RWPE2 (cell line): ENCODE measurements around the gene IQSEC2.

ENCODE experiments used
- ATAC-seq: fragments of 200-7000 bp; cut with Tn5 transposase; 3 replicates; pipeline ENCODE4 v1.9.1; 2021; ENCODE audit warnings: low read depth
- DNase-seq: peaks from one replicate; pipeline ENCODE4 v3.0.0-alpha.2; 2020; ENCODE audit warnings: low spot score
- H3K27ac ChIP-seq: fragments of 450-650 bp; 2 replicates; pipeline ENCODE4 v1.5.1; 2017; ENCODE audit warnings: mild to moderate bottlenecking; ENCODE audit not compliant: poor library complexity, severe bottlenecking
- H3K27me3 ChIP-seq: fragments of 250-450 bp; sonication (Bioruptor Pico); 2 replicates; pipeline ENCODE4 v1.5.1; 2021; ENCODE audit warnings: mild to moderate bottlenecking, moderate library complexity; ENCODE audit not compliant: insufficient read depth, poor library complexity, severe bottlenecking
- H3K36me3 ChIP-seq: fragments of 250-450 bp; sonication (Bioruptor Pico); 2 replicates; pipeline ENCODE4 v1.5.1; 2020; ENCODE audit warnings: low read depth, mild to moderate bottlenecking, moderate library complexity
- H3K4me1 ChIP-seq: fragments of 250-450 bp; sonication (Bioruptor Pico); 2 replicates; pipeline ENCODE4 v1.5.1; 2021; ENCODE audit warnings: mild to moderate bottlenecking, moderate library complexity; ENCODE audit not compliant: insufficient read depth, poor library complexity, severe bottlenecking
- H3K4me3 ChIP-seq: fragments of 250-450 bp; sonication (Bioruptor Pico); 2 replicates; pipeline ENCODE4 v1.5.1; 2021; ENCODE audit warnings: mild to moderate bottlenecking, moderate library complexity; ENCODE audit not compliant: severe bottlenecking
- H3K9me3 ChIP-seq: fragments of 250-450 bp; sonication (Bioruptor Pico); 2 replicates; pipeline ENCODE4 v1.5.1; 2021; ENCODE audit warnings: mild to moderate bottlenecking, moderate library complexity; ENCODE audit not compliant: severe bottlenecking
- CTCF ChIP-seq: fragments of 450-650 bp; IDR thresholded peaks from one replicate; pipeline ENCODE4 v1.5.1; 2017; ENCODE audit warnings: mild to moderate bottlenecking, moderate library complexity; ENCODE audit not compliant: poor library complexity, severe bottlenecking

The IQSEC2 gene

GRCh38 chrX:53262918-53263394, 18.4 kb downstream of the IQSEC2 start:
- no peaks in the 10 kb centered on the region for H3K36me3 ChIP-seq
- H3K27me3 ChIP-seq, result no peaks in the 10 kb centered on the region
- ATAC-seq (peak; percentile 33; the same call in 2 of the 3 replicates), DNase-seq (no peak)
- no peak for TF ChIP-seq CTCF
- H3K27ac ChIP-seq, result peak overlapping the region; percentile 82
- H3K9me3 ChIP-seq, result no peaks in the 10 kb centered on the region
- peaks cover 38% of the 10 kb centered on the region for H3K4me1 ChIP-seq
- H3K4me3 ChIP-seq, result no peak overlapping the region

- ATAC-seq, result no peak
These were observed 19.0 kb downstream of the IQSEC2 start for GRCh38 chrX:53262189-53262917.

GRCh38 chrX:53261355-53261972, 19.9 kb downstream of the IQSEC2 start:
- ATAC-seq (no peak), DNase-seq (no peak)
- Histone ChIP-seq H3K9me3 (no peaks in the 10 kb centered on the region), H3K27ac (no peak overlapping the region), H3K4me3 (no peak overlapping the region), H3K27me3 (no peaks in the 10 kb centered on the region), H3K36me3 (no peaks in the 10 kb centered on the region), H3K4me1 (peaks cover 32% of the 10 kb centered on the region)
- no peak for TF ChIP-seq CTCF

More at GRCh38 chrX:53262189-53262917, 19.0 kb downstream of the IQSEC2 start:
- no peaks in the 10 kb centered on the region for H3K36me3 ChIP-seq
- H3K27ac ChIP-seq, result peak overlapping the region; percentile 82
- H3K9me3 ChIP-seq, result no peaks in the 10 kb centered on the region
- no peak for DNase-seq
- peaks cover 34% of the 10 kb centered on the region for H3K4me1 ChIP-seq
- H3K27me3 ChIP-seq, result no peaks in the 10 kb centered on the region
- no peak overlapping the region for H3K4me3 ChIP-seq
- TF ChIP-seq CTCF, result no peak

GRCh38 chrX:53260836-53261235, 20.5 kb downstream of the IQSEC2 start:
- Histone ChIP-seq H3K4me1 (peaks cover 26% of the 10 kb centered on the region), H3K36me3 (no peaks in the 10 kb centered on the region), H3K27me3 (no peaks in the 10 kb centered on the region), H3K27ac (no peak overlapping the region), H3K4me3 (no peak overlapping the region), H3K9me3 (no peaks in the 10 kb centered on the region)
- ATAC-seq (no peak), DNase-seq (no peak)
- TF ChIP-seq CTCF, result no peak
